ENCODE results near the gene CDK11B.
"Not testable (repeated sequence)": the region's sequence is repeated elsewhere in the genome, so short reads cannot be mapped to it uniquely, and the experiment has no call there.

Gene CDK11B

DNA sequence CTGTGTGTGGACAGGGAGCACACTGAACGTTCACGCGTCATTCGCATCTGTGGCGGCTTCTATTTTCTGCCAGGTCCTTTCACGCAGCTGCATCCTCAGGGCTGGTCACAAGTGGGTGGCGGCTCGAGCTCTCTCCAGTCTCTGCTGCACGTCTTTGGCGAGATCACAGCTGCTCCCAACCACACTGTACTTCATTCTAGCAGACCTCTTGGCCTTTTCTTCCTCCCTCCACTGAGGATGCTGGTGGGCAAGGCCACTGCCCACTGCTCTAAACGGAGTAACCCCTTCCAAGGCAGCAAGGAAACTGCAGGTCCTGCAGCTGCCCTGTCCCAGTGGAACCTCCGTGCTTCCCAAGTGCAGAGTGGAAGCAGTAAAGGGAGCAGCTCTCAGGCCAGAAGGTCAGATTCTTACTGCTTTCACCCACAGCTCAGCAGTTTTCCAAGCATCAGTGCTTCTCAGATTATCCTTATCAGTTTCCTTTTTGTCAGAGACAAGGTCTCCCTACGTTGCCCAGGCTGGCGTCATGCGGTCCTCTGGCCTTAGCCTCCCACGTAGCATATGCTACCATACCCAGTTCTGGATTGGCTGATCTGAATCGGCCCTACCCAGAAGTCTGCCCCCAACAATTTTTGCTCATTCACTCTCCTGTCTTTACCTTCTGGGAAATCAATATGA, 11.1 kb downstream of the CDK11B start:
- not testable (repeated sequence) for DNase-seq

DNA sequence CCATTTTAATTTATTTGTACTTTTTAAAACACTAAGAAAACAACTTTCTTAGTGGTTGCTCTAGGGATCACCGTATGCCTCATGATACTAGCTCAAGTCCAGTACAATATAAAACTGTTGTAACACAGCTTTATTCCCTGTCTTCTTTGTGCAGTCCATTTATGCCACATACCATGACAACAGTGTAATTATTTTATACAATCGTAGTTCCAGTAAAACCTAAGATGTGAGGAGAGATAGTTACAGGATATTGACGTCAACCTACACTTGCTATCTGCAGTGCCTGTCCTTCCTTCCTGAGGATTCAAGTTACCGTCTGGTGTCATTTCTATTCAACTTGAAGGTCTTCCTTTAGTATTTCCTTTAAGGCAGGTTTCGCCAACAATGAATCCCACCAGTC, 12.5 kb downstream of the CDK11B start:
- not testable (repeated sequence) for DNase-seq

GRCh38 chr1:1640711-1641461, 17.9 kb downstream of the CDK11B start:
- not testable (repeated sequence) for DNase-seq

DNA sequence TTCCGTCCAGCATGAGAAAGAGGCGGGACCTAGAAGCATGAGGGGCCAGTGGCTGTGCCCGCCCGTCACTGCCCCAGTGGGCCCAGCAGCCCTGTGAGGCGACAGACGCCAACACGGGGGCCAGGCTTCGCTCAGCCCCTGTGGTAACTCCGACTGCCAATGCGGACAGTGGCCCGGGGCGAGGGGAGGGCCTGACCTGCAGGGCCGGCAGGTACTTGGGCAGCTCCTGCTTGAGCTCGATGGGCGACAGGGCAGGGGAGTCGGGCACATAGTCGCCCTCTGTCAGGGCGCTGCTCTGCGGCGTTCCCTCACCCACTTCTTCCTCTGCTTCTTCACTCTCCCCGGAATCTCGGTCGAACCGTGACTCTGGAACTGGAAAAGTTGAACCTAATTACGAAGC, 18.7 kb downstream of the CDK11B start:
- DNase-seq: not testable (repeated sequence)

GRCh38 chr1:1639368-1639767, 19.4 kb downstream of the CDK11B start:
- not testable (repeated sequence) for DNase-seq

DNA sequence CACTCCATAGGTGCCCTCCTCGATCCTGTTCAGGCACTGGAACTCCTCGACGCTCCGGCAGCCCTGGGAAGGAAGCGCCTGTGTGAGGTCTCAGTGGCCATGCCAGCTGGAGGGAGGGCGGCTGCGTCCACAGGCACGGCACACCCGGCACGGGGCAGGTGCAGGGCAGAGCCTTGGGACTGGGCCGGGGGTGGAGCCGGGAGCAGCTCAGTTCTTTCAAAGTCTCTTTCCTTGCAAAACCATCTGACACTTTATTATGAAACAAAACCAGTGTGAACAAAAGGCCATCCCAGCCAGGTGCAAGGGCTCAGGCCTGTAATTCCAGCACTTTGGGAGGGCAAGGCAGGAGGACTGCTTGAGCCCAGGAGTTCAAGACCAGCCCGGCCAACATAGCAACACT, 20.3 kb downstream of the CDK11B start:
- not testable (repeated sequence) for DNase-seq

DNA sequence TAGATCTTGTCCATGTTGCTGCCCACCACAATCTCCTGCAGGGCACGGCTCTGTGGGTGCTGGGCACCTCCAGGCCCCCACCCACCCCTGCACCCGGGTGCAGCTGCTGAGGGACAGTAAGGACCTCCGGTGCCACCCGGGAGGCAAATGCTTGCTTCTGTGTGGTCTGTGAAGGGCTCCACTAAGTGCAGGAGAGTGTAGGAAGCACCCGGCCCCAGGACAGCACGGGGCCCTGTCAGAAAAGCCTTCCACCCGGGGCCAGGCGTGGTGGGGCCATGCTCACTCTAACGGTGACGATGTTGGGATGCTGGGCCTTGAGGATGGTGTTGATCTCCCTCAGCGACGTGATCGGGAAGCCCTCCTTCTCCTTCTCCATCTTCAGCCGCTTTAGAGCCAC, 21.3 kb downstream of the CDK11B start:
- not testable (repeated sequence) for DNase-seq

DNA sequence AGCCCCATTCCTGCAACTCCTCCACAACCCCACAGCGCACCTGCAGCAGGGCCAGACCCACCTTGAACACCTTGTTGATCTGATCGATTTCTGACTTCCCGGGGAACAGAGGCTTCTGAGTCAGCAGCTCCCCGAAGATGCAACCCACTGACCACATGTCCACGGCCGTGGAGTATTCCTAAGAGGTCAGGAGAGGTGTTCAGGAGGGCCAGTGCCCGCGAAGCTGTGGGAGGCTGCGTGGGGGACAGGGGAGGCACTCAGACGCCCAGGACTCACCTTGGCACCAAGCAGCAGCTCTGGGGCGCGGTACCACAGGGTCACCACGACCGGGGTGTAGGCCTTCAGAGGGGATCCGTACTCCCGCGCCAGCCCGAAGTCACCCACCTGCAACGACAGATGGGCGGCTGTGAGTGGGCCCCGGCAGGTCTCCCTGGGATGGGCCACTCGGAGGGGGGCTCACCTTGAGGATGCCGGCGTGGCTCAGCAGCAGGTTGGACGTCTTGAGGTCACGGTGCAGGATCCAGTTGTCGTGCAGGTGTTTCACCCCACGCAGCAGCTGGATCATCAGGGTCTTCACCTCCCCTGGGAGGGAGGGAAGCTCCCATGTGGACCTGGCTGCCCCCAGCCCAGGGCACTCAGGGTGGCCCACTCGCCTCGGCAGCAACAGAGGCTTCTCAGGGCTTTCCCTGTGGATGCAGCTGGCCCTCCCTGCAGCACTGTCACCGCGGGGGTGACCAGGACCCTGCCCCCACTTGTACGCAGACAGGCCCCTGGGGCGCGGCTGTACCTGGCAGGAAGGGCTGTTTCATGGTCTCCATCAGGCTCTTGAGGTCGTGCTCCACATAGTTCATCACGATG, 22.0 kb downstream of the CDK11B start:
- not testable (repeated sequence) for DNase-seq

DNA sequence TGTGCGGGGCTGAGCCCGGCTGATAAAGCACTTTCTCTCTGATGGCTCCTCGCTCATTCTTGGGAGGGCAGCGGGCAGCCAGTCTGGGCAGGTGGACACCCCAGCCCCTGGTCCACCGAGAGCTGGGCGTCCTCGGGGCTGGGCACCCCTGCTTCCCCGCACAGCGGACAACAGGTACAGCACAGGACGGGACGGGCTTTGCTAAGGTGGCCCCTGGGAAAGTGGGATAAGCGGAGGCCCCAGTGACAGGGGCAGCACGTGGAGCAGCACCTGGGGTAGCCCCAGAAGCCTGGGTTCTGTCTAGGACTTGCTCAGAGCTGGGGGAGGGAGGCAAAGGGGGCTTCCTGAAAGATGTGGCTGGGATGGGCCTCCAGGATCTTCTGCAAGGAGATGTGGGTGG, 24.2 kb downstream of the CDK11B start:
- not testable (repeated sequence) for DNase-seq

- not testable (repeated sequence) for DNase-seq
Measured at GRCh38 chr1:1633409-1633808, 25.4 kb downstream of the CDK11B start.

DNA sequence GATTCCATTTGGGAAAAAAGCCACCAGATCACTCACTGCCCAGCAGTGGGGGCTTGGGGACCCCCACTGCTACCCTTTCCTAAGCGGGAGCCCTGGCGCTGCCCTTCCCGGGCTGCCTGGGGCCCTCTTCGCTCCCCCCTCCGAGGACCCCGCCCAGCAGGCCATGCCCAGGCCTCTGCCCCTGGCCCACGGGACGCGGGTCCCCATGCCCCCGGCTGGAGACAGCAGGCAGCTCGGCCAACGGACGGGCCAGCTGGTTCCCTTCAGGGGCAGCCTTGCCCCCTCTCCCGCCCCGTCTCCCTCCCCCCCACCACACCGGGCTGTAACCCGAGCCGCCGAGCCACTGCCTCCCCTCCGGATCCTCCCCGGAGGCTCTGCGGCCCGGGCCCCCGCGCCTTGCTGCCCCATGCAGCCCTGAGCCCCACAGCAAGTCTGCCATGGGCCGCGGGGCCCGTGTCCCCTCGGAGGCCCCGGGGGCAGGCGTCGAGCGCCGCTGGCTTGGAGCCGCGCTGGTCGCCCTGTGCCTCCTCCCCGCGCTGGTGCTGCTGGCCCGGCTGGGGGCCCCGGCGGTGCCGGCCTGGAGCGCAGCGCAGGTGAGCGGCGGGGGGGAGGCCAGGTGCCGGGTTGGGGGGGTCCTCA, 26.9 kb downstream of the CDK11B start, which contains the start of gene MMP23B:
Gene MMP23B (plus strand): TSS at position 392 of the 639 bp plus-strand sequence. CDS start 46 bp downstream, at position 438.
- no peak for DNase-seq

DNA sequence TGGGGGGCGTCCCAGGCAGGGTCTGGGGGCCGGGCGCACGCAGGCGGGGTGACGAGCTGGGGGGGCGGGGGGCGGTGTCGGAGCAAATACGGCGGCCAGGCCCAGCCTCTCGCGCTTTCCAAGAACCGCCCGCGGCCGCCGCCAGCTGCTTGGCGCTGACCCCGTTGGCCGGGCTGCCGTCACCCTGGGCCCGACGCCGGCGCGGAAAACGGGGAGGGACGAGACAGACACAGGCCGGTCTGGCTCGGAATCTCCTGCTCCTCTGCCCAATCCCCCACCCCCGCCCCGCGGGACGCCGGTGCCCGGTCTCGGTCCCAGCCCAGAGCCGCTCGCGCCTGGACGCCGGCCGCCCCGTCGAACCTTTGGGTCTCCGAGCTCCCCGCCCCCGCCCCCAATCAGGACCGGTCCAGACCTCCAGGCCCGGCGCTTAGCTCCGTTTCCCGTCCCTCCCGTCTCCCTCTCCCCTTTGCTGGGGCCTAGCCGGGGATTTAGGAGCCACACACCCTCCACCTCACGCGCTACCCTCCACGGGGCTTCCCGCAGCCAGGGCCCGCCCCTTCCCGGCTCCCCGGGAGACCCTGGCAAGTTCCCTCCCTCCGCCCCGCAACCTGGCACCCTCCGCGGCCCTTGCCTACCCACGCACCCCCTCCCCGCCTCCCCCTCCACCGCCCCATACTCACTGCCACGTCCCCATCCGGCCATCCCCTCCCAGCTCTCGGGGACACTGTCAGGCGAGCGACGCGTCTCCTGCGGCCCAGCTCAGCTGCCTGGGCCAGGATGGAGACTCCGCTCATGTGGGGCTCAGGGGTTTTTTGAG, 27.6 kb downstream of the CDK11B start:
- DNase-seq: no peak

DNA sequence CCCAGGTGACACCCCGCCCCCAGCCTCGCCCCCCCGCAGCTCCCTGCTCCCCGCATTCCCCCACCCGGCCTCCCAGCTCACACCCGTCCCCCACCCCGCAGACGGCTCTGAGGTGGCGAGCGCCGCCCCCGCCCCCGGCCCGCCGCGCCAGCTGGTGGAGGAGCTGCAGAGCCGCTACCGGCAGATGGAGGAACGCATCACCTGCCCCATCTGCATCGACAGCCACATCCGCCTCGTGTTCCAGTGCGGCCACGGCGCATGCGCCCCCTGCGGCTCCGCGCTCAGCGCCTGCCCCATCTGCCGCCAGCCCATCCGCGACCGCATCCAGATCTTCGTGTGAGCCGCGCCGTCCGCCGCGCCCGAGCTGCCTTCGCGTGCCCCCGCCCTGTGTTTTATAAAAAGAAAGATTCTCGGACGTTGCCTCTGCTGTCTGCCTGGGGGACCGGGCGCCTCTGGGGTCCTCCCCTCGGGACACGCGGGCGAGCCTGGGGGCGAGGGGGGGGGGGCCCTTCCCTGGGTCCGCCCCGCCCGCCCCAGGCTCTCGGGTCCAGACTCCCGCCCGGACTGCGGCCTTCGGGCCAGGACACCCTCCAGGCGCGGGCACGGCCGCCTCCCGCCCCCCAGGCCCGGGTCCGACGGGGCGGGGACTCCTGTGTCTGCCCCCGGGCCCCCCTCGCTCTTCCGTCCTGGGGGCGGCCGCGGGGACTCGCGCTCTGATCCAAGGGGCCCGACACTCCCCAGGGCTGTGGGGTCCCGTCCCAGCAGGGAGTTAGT, 28.4 kb downstream of the CDK11B start:
- peak; percentile 54 for DNase-seq

DNA sequence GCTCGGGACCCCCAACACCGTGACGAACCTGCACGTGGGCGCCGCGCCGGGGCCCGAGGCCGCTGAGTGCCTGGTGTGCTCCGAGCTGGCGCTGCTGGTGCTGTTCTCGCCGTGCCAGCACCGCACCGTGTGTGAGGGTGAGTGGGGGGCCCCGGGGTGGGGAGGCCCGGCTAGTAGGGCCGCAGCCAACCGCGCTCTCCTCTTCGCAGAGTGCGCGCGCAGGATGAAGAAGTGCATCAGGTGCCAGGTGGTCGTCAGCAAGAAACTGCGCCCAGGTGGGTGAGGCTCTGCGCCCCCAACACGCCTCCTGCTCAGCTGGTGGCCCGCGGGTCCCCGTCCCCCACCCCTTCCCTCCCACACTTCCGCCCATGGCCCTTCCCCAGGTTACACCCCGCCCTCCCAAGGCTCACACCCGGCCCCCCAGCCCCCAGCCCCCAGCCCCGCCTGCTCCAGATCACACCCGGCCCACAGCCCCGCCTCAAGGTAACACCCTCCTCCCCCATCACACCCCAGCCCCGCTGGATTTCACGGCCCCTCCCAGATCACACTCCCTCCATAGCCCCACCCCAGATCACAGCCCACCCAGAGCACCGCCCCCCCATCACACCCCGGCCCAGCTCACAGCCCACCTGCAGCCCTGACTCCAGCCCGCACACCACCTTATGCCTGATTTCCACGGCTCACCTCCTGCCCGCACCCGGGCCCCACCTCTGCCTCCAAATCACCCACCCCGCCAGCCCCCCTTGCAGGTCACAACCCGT, 29.2 kb downstream of the CDK11B start:
- no peak for DNase-seq

DNA sequence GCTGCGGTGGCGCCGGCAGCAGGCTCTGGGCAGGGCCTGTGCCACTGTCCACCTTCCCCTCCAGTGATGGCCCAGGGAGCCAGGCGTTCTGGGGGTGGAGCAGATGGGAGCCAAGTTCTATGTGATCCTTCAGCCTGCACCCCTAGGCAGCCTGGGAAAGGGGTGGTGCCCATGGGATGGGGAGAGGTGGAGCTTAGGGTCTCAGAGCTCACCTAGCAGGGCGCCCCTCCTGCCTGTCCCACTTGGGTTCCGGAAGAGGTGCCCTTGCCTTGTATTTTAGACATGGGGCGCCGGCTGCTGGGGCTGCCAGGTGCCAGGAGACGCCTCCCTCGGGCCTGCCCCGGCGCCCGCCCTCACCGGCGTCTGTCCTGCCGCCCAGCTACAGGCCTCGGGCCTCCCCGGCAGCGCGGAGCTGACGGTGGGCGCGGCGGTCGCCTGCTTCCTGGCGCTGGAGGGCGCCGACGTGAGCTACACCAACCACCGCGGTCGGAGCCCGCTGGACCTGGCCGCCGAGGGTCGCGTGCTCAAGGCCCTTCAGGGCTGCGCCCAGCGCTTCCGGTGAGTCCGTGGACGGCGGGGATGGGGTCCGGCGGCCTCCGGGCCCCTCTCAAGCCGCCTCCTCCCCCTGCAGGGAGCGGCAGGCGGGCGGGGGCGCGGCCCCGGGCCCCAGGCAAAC, 29.9 kb downstream of the CDK11B start:
- no peak for DNase-seq

DNA sequence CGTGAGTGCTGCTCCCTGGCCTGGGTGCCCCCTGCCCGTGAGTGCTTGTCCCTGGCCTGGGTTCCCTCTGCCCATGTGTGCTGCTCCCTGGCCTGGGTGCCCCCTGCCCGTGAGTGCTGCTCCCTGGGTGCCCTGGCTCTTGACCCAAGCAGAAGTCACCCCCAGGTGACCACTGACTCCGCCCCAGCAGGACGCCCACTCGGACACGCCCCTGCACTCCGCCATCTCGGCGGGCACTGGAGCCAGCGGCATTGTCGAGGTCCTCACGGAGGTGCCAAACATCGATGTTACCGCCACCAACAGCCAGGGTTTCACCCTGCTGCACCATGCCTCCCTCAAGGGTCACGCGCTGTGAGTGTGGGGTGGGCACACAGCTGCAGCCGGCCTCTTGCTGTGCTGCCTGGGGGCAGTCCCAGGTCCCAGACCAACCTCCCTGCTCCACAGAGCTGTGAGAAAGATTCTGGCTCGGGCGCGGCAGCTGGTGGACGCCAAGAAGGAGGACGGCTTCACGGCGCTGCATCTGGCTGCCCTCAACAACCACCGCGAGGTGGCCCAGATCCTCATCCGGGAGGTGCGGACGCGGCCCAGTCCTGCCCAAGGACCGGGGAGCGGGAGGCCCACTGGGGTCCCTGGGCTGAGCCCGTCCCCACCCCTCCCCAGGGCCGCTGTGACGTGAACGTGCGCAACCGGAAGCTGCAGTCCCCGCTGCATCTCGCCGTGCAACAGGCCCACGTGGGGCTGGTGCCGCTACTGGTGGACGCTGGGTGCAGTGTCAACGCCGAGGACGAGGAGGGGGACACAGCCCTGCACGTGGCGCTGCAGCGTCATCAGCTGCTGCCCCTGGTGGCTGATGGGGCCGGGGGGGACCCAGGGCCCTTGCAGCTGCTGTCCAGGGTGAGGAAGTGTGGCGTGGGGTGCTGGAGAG, 30.7 kb downstream of the CDK11B start:
- no peak for DNase-seq

DNA sequence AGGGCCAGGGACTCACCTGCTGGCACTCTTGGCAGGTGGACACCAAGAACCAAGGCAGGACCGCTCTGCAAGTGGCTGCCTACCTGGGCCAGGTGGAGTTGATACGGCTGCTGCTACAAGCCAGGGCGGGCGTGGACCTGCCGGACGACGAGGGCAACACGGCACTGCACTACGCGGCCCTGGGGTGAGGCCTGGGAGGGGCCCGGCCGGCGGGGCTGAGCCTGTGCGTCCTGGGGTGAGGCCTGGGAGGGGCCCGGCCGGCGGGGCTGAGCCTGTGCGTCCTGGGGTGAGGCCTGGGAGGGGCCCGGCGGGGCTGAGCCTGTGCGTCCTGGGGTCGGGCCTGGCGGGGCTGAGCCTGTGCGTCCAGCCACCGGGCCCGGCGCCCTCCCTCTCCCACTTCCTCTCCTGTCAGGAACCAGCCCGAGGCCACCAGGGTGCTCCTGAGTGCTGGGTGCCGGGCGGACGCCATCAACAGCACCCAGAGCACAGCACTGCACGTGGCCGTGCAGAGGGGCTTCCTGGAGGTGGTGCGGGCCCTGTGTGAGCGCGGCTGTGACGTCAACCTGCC, 31.5 kb downstream of the CDK11B start:
- no peak for DNase-seq

Data from NCI-H1092 (cell line).